Endothelial cell of umbilical vein (primary cell): ENCODE results near the gene PTER. TPM values are rescaled to one million over a fixed set of nuclear protein-coding genes. Genes with fewer than 3 reads are reported as not detected.

Source experiments
- BruUV-seq: library from RNA; stranded (reverse); fragments of 400-500 nt; replicated peaks from 2 replicates; lab custom pipeline; 2021; lab: Mats Ljungman, UMichigan
- CTCF ChIA-PET: fragments of 300-600, 350-600 bp; sonication (Branson Sonifier 250); formaldehyde crosslinking; loops from one replicate; lab custom pipeline; 2021; ENCODE audit warnings: antibody characterized with exemption, inconsistent platforms; lab: Charles Lee
- POLR2A ChIA-PET: fragments of 300-600, 350-600 bp; sonication (Branson Sonifier 250); formaldehyde crosslinking; loops from one replicate; lab custom pipeline; 2021; ENCODE audit warnings: antibody characterized with exemption, inconsistent platforms; lab: Charles Lee
- DNase-seq: peaks from one replicate; pipeline ENCODE4 v3.0.0-alpha.2; 2011; ENCODE audit warnings: low read depth, low spot score
- FAIRE-seq: peaks from 2 replicates; lab custom pipeline; 2011; peaks lifted over from hg19 to GRCh38; lab: Jason Lieb, UNC
- H2AFZ ChIP-seq: 2 replicates; pipeline ENCODE4 v1.6.0; 2012; ENCODE audit warnings: low read depth, low read length, control low read depth, inconsistent platforms
- H3K27ac ChIP-seq: 2 replicates; pipeline ENCODE4 v1.5.1; 2011; ENCODE audit warnings: low read depth, mild to moderate bottlenecking, control low read depth, low read length, moderate library complexity; ENCODE audit not compliant: insufficient read depth
- H3K27me3 ChIP-seq, 2 experiments: 2 replicates each; pipeline versions ENCODE4 v1.6.0 to v1.6.1; 2011; ENCODE audit warnings: low read length in 2 of 2, mixed read lengths in 1 of 2; ENCODE audit not compliant: control insufficient read depth in 2 of 2, insufficient read depth in 2 of 2
- H3K36me3 ChIP-seq, 2 experiments: 2 replicates in 1 of 2; 3 replicates in 1 of 2; pipeline ENCODE4 v1.5.1; 2011; ENCODE audit warnings: low read length in 2 of 2, mild to moderate bottlenecking in 1 of 2, moderate library complexity in 1 of 2; ENCODE audit not compliant: control insufficient read depth in 2 of 2, insufficient read depth in 2 of 2; ENCODE audit errors: extremely low read depth in 1 of 2
- H3K4me1 ChIP-seq: 3 replicates; pipeline ENCODE4 v1.5.1; 2011; ENCODE audit warnings: mild to moderate bottlenecking, low read length; ENCODE audit not compliant: control insufficient read depth, insufficient read depth; ENCODE audit errors: extremely low read depth
- H3K4me2 ChIP-seq: 2 replicates; pipeline ENCODE4 v1.6.1; 2011; ENCODE audit warnings: low read length, control low read depth, mixed read lengths; ENCODE audit not compliant: insufficient read depth
- H3K4me3 ChIP-seq, 3 experiments: fragments of 200-600 bp in 1 of 3; sonication (generic), shearing (Covaris generic) in 1 of 3; replicated peaks in 1 of 3; 2 replicates each; pipeline ENCODE4 v1.5.1; 2011 to 2016; ENCODE audit warnings: control low read depth in 3 of 3, low read length in 3 of 3, mild to moderate bottlenecking in 2 of 3, inconsistent platforms in 1 of 3, low read depth in 1 of 3, moderate library complexity in 1 of 3; ENCODE audit not compliant: insufficient read depth in 1 of 3
- H3K79me2 ChIP-seq: 2 replicates; pipeline ENCODE4 v1.6.0; 2012; ENCODE audit warnings: low read length, inconsistent platforms; ENCODE audit not compliant: control insufficient read depth, insufficient read depth
- H3K9ac ChIP-seq: replicated peaks from 2 replicates; pipeline ENCODE3; 2011; ENCODE audit warnings: low read length, control low read depth; ENCODE audit not compliant: insufficient read depth; ENCODE audit errors: extremely low read depth
- H3K9me1 ChIP-seq: replicated peaks from 3 replicates; pipeline ENCODE4 v1.6.0; 2011; ENCODE audit warnings: mild to moderate bottlenecking, low read length; ENCODE audit not compliant: control insufficient read depth, insufficient read depth; ENCODE audit errors: extremely low read depth
- H3K9me3 ChIP-seq: replicated peaks from 2 replicates; pipeline ENCODE4 v1.5.1; 2012; ENCODE audit warnings: low read length, inconsistent platforms; ENCODE audit not compliant: control insufficient read depth, insufficient read depth
- H4K20me1 ChIP-seq: replicated peaks from 2 replicates; pipeline ENCODE3; 2011; ENCODE audit warnings: mild to moderate bottlenecking, low read length; ENCODE audit not compliant: control insufficient read depth, insufficient read depth; ENCODE audit errors: extremely low read depth
- EZH2 ChIP-seq: IDR thresholded peaks from 2 replicates; pipeline ENCODE4 v1.6.1; 2012; ENCODE audit warnings: borderline replicate concordance, low read depth, mild to moderate bottlenecking, moderate library complexity, low read length, inconsistent platforms; ENCODE audit not compliant: severe bottlenecking
- FOS ChIP-seq: IDR thresholded peaks from 2 replicates; pipeline ENCODE4 v1.6.1; 2011; ENCODE audit warnings: mild to moderate bottlenecking, low read length, moderate library complexity, borderline replicate concordance; ENCODE audit not compliant: insufficient read depth
- GATA2 ChIP-seq: IDR thresholded peaks from 2 replicates; pipeline ENCODE4 v1.7.0; 2011; ENCODE audit warnings: low read depth, mild to moderate bottlenecking, moderate library complexity, mixed read lengths, low read length; ENCODE audit not compliant: insufficient read length, insufficient read depth
- JUN ChIP-seq: IDR thresholded peaks from 2 replicates; pipeline ENCODE4 v1.6.1; 2011; ENCODE audit warnings: borderline replicate concordance, low read depth; ENCODE audit not compliant: insufficient read length, insufficient read depth
- MYC ChIP-seq: IDR thresholded peaks from one replicate; pipeline ENCODE4 v1.6.1; 2011; ENCODE audit warnings: mild to moderate bottlenecking, low read depth, low read length
- POLR2A ChIP-seq: IDR thresholded peaks from 2 replicates; pipeline ENCODE4 v1.6.1; 2012; ENCODE audit warnings: low read depth, mild to moderate bottlenecking, control low read depth, low read length
- POLR2AphosphoS5 ChIP-seq: IDR thresholded peaks from 2 replicates; pipeline ENCODE4 v1.6.1; 2012; ENCODE audit warnings: low read depth, mild to moderate bottlenecking, control low read depth, low read length, moderate library complexity; ENCODE audit not compliant: insufficient read depth
- dilution Hi-C: fragments of 300-500 bp; cut with MboI; formaldehyde crosslinking; loops from one replicate; pipeline ENCODE4 v1.15.0; 2019; ENCODE audit warnings: low sequenced_read_pairs; ENCODE audit not compliant: extremely low pct_ligation_motif_present
- intact Hi-C: fragments of 100-400 bp; cut with micrococcal nuclease; formaldehyde crosslinking; loops from one replicate; pipeline ENCODE4 v1.10.0; 2022
- polyA plus RNA-seq, 4 experiments: library from polyadenylated mRNA; depleted of rRNA in 3 of 4; stranded (reverse) in 3 of 4; unstranded in 1 of 4; fragments of >200 nt; gene quantifications; 2 replicates each; pipeline versions ENCODE4 v1.2.1 to v1.2.3, GENCODE V29; 2011 to 2012; ENCODE audit warnings: missing spikeins in 1 of 4
- total RNA-seq: library from RNA; stranded (reverse); gene quantifications from 2 replicates; pipeline ENCODE4 v1.2.3, GENCODE V29; 2021
- TF ChIP-seq, protein P1 (sequence below), 2 donors: IDR thresholded peaks; 1 replicate in 1 of 2; 2 replicates in 1 of 2; pipeline ENCODE4 v1.5.1; 2011; ENCODE audit warnings: low read length in 2 of 2, mild to moderate bottlenecking in 2 of 2, moderate library complexity in 2 of 2, control low read depth in 1 of 2, inconsistent platforms in 1 of 2, low read depth in 1 of 2; ENCODE audit not compliant: insufficient read depth in 1 of 2; ENCODE audit errors: extremely low read depth in 1 of 2
- TF ChIP-seq, protein P2 (sequence below): IDR thresholded peaks from 2 replicates; pipeline ENCODE4 v1.6.1; 2011; ENCODE audit not compliant: insufficient read depth, insufficient read length

PTER gene
- total and polyA plus RNA-seq, 2 donors (not counting 3 experiments of a cell fraction or from before 2014, with no cell fraction given), result 1.6 to 4.6 TPM

DNA sequence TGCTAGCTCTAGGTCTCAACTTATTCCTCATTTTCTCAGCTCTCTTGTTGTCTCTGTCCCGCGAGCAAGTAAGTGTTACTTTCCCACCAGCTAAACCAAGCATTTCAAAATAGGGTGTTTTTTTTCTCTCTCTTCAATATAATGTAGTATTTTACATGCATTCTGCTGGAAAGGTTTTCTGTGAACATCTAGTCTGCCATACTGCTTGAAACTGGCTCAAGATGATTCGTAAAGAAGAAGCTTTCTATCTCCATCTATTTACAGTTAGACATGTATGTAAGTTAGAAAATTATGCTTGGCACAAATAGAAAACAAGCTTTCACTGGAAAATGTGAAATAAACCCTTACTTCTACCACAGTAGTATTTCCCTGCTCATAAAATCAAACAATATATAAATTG, 53.7 kb downstream of the PTER start:
- Histone ChIP-seq H3K4me1 (no peaks in the 10 kb centered on the region), H3K9me1 (no peaks in the 10 kb centered on the region), H3K27me3 (no peaks in the 10 kb centered on the region), H3K4me3 (no peak overlapping the region), H3K36me3 (no peaks in the 10 kb centered on the region), H2AFZ (no peak overlapping the region), H3K79me2 (no peaks in the 10 kb centered on the region), H3K9me3 (no peaks in the 10 kb centered on the region), H4K20me1 (no peaks in the 10 kb centered on the region), H3K9ac (no peak overlapping the region), H3K4me2 (no peak overlapping the region), H3K27ac (no peak overlapping the region)
- BruUV-seq, result no TSS peak
- intact Hi-C loops (no loop called here), dilution Hi-C loops (no loop called here)
- FAIRE-seq (no peak), DNase-seq (no peak)
- ChIA-PET POLR2A (no interaction called here), CTCF (interaction anchor here (1.0 to 1.4 kb wide), 2 partner anchors 9 to 588 kb away, joined by 3 read pairs; no protein-coding TSS in a partner anchor)
- no peak for TF ChIP-seq FOS
- no peak for TF ChIP-seq GATA2
- no peak for TF ChIP-seq POLR2AphosphoS5

DNA sequence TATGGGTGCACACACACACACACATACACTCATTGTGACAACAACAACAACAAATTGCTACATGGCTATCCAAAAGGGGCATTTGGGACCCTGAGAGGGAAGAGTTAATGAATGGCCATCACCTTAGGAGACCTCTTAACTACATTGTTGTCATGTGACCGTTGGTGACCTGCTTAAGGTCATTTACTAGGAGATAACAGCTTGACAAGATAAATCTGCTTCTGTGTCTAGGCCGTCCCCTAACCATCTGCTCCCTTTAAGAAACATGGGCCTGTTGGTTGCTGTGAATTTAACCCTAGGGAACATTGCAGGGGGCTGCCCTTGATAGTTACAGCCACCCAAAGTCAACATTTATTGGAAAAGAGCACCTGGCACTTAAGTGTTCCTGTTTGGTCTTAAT, 55.1 kb downstream of the PTER start:
- no peaks in the 10 kb centered on the region for H3K79me2 ChIP-seq
- H3K4me1 ChIP-seq, result no peaks in the 10 kb centered on the region
- H3K4me3 ChIP-seq, result no peak overlapping the region
- no TSS peak for BruUV-seq
- H4K20me1 ChIP-seq, result no peaks in the 10 kb centered on the region
- no peak overlapping the region for H2AFZ ChIP-seq
- no peaks in the 10 kb centered on the region for H3K27me3 ChIP-seq
- dilution Hi-C loops (no loop called here), intact Hi-C loops (no loop called here)
- no peaks in the 10 kb centered on the region for H3K9me1 ChIP-seq
- no peaks in the 10 kb centered on the region for H3K9me3 ChIP-seq
- H3K27ac ChIP-seq, result no peak overlapping the region
- DNase-seq (no peak), FAIRE-seq (no peak)
- ChIA-PET POLR2A (no interaction called here), CTCF (no interaction called here)
- H3K36me3 ChIP-seq, result no peaks in the 10 kb centered on the region
- H3K4me2 ChIP-seq, result no peak overlapping the region
- TF ChIP-seq GATA2 (no peak), POLR2A (no peak), FOS (no peak), EZH2 (no peak), JUN (no peak), POLR2AphosphoS5 (no peak), MYC (no peak)
- TF ChIP-seq, protein P1, sequence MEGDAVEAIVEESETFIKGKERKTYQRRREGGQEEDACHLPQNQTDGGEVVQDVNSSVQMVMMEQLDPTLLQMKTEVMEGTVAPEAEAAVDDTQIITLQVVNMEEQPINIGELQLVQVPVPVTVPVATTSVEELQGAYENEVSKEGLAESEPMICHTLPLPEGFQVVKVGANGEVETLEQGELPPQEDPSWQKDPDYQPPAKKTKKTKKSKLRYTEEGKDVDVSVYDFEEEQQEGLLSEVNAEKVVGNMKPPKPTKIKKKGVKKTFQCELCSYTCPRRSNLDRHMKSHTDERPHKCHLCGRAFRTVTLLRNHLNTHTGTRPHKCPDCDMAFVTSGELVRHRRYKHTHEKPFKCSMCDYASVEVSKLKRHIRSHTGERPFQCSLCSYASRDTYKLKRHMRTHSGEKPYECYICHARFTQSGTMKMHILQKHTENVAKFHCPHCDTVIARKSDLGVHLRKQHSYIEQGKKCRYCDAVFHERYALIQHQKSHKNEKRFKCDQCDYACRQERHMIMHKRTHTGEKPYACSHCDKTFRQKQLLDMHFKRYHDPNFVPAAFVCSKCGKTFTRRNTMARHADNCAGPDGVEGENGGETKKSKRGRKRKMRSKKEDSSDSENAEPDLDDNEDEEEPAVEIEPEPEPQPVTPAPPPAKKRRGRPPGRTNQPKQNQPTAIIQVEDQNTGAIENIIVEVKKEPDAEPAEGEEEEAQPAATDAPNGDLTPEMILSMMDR (IDR thresholded peaks at IDR 0.05; ENCODE audit: extremely low read depth in 1 of 2, insufficient read depth in 1 of 2, low read depth in 1 of 2, low read length in 2 of 2), result no peak
- TF ChIP-seq, protein P2, sequence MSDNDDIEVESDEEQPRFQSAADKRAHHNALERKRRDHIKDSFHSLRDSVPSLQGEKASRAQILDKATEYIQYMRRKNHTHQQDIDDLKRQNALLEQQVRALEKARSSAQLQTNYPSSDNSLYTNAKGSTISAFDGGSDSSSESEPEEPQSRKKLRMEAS, result no peak
- H3K9ac ChIP-seq, result no peak overlapping the region
